Measurements from ENCODE around the gene CLP1.

DNA sequence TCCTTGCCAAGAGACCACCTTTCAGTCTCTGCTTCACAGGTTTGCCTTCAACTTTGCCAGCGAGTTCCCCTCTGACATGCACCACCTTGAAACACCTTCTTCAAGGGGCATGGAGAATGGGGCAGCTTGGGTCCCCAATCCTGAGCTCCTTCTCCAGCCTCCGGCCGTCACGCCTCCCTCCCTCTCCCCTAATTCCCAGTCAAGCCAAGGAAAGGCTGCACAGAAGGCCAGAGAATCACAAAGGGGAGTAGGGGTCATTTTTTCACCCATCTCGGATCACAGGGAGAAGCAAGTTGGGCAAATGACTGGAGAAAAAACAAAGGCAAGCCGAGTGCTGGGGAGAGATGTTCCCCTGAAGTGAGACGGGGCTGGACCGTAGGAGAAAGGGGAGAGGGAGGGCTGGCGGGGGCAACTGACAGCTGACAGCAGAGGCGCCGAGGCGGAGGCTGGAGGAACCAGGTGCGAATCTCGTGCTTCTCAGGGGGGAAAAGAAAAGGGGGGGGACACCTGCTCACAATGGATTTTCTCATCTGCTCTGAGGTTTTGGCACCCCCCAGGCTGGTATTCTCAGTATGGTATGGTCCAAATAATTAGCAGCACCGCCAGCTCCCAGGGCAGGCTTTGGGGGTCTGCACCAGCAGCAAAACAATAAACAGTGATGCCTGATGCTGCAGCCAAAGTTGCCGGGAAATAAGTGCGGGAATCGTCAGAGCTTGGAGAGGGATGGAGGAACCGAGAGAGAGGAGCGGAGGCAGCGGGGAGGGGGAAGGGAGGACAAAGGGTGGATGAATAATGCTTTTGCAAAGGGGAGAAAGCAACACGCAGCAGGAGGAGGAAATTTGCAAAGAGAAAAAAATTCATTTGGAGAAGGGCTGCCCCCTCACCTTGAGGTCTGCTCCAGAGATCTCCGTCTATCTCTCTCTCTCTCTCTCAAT is 8.5 kb upstream of the CLP1 start:
- TF ChIP-seq, protein P1, sequence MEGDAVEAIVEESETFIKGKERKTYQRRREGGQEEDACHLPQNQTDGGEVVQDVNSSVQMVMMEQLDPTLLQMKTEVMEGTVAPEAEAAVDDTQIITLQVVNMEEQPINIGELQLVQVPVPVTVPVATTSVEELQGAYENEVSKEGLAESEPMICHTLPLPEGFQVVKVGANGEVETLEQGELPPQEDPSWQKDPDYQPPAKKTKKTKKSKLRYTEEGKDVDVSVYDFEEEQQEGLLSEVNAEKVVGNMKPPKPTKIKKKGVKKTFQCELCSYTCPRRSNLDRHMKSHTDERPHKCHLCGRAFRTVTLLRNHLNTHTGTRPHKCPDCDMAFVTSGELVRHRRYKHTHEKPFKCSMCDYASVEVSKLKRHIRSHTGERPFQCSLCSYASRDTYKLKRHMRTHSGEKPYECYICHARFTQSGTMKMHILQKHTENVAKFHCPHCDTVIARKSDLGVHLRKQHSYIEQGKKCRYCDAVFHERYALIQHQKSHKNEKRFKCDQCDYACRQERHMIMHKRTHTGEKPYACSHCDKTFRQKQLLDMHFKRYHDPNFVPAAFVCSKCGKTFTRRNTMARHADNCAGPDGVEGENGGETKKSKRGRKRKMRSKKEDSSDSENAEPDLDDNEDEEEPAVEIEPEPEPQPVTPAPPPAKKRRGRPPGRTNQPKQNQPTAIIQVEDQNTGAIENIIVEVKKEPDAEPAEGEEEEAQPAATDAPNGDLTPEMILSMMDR (IDR thresholded peaks at IDR 0.05) = no peak
- TF ChIP-seq ZFX (IDR thresholded peaks at IDR 0.05; ENCODE audit: borderline replicate concordance) = no peak
